GM06990 (cell line): ENCODE data around the gene NUP50.

Experiments used
- DNase-seq: peaks from one replicate; pipeline ENCODE4 v3.0.0-alpha.2; 2011; ENCODE audit not compliant: insufficient read length; ENCODE audit errors: extremely low read depth
- H3K27me3 ChIP-seq: replicated peaks from 2 replicates; pipeline ENCODE4 v1.6.0; 2011; ENCODE audit warnings: low read length; ENCODE audit not compliant: control insufficient read depth, insufficient read depth
- H3K36me3 ChIP-seq: 2 replicates; pipeline ENCODE4 v1.5.1; 2011; ENCODE audit warnings: low read length; ENCODE audit not compliant: control insufficient read depth, insufficient read depth
- H3K4me3 ChIP-seq: replicated peaks from 2 replicates; pipeline ENCODE4 v1.5.1; 2011; ENCODE audit warnings: low read depth, mild to moderate bottlenecking, control low read depth, low read length
- TF ChIP-seq, protein P1 (sequence below): IDR thresholded peaks from 2 replicates; pipeline ENCODE4 v1.5.1; 2011; ENCODE audit warnings: low read length, control low read depth, mild to moderate bottlenecking, inconsistent platforms; ENCODE audit not compliant: insufficient read depth, poor library complexity, severe bottlenecking

NUP50 gene

DNA sequence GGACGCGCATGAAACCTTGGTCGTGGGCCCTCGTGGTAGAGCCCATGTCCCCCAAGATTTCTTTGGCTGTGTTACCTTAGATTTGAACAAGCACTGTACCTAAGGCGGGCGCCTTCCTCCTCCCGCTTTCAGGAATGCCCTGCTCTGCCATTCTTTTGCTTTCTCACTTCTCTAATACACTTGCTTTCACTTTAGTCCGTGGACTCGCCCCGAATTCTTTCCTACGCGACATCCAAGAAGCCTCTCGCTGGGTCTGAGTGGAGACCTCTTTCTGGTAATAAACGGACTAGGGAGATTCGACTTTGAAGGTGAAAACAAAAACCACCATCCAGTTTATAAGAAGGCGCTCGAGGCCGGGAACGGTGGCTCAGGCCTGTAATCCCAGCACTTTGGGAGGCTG is 1.2 kb upstream of the NUP50 start:
- TF ChIP-seq, protein P1, sequence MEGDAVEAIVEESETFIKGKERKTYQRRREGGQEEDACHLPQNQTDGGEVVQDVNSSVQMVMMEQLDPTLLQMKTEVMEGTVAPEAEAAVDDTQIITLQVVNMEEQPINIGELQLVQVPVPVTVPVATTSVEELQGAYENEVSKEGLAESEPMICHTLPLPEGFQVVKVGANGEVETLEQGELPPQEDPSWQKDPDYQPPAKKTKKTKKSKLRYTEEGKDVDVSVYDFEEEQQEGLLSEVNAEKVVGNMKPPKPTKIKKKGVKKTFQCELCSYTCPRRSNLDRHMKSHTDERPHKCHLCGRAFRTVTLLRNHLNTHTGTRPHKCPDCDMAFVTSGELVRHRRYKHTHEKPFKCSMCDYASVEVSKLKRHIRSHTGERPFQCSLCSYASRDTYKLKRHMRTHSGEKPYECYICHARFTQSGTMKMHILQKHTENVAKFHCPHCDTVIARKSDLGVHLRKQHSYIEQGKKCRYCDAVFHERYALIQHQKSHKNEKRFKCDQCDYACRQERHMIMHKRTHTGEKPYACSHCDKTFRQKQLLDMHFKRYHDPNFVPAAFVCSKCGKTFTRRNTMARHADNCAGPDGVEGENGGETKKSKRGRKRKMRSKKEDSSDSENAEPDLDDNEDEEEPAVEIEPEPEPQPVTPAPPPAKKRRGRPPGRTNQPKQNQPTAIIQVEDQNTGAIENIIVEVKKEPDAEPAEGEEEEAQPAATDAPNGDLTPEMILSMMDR, result no peak
- Histone ChIP-seq H3K4me3 (peak overlapping the region; percentile 84), H3K27me3 (no peaks in the 10 kb centered on the region), H3K36me3 (peaks cover 5% of the 10 kb centered on the region)
- DNase-seq, result no peak

DNA sequence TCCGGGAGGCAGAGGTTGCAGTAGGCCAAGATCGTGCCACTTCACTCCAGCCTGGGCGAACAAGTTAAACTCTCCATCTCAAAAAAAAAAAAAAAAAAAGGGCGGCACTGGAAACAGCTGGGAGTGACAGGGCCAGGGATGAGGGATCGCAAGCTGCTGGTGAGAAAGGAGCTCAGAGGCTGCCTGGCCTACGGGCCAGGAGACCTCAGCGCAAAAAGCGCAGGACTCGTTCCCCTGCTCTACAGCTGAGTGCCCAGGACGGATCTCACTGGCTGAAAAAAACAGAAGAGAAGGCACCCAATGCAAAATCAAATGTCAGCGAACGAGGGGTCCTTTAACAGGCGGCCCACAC is 650 bp upstream of the NUP50 start:
- TF ChIP-seq, protein P1, result no peak
- no peaks in the 10 kb centered on the region for H3K27me3 ChIP-seq
- H3K4me3 ChIP-seq, result peak overlapping the region; percentile 84
- peaks cover 2% of the 10 kb centered on the region; the same call in 1 of the 2 replicates for H3K36me3 ChIP-seq
- no peak for DNase-seq

- TF ChIP-seq, protein P1, result no peak
- peak; percentile 51 for DNase-seq
- Histone ChIP-seq H3K4me3 (peak overlapping the region; percentile 88), H3K27me3 (no peaks in the 10 kb centered on the region), H3K36me3 (peaks cover 2% of the 10 kb centered on the region; the same call in 1 of the 2 replicates)
Measured at GRCh38 chr22:45164270-45165088, 754 bp downstream of the NUP50 start.

DNA sequence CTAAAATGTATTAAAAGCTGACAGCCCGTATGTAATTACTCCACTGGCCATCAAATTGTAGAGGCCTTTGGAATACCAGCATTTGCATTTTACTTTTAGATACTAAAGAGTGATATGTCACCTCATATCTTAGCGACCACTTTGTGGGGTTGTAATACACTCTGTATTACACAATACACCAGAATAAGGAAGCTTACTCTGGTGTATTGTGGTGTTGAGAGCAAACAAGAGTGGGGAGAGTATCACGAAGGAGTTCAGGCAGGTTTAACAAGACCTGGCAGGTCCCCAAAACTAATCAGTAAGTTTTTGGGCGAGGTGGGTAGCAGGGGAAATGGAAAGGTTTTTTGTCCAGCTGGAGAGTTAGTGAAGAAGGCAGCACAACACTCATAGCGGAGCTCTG is 3.2 kb downstream of the NUP50 start:
- Histone ChIP-seq H3K27me3 (no peaks in the 10 kb centered on the region), H3K4me3 (no peak overlapping the region), H3K36me3 (peaks cover 6% of the 10 kb centered on the region)
- DNase-seq, result no peak
- TF ChIP-seq, protein P1, result no peak

DNA sequence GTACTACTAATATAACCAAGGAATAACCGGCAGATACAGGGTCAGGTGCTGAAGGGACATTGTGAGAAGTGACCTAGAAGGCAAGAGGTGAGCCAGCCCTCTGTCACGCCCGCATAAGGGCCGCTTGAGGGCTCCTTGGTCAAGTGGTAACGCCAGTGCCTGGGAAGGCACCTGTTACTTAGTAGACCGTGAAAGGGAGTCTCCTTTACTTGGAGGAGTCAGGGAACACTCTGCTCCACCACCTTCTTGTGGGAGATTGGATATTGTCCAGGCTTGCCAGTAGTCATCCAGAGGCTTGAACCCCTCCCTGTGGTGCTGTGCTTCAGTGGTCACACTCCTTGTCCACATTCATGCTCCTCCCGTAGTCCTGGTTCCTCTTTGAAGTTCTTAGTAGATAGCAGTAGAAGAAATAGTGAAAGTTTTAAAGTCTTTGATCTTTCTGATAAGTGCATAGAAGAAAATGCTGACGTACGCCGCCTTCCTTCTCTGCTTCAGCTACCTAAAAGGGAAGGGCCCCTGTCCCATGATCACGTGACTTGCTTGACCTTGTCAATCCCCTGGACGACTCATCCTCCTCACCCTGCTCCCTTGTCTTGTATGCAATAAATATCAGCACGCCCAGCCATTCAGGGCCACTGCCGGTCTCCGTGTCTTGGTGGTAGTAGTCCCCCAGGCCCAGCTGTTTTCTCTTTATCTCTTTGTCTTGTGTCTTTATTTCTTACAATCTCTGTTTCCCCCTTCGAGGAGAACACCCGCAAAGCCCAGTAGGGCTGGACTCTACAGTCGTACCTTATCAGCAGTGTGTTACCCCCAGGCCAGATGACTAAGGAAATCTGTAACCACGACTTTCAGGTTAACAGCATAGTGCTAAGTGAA is 6.1 kb downstream of the NUP50 start:
- Histone ChIP-seq H3K27me3 (no peaks in the 10 kb centered on the region), H3K4me3 (no peak overlapping the region), H3K36me3 (peaks cover 12% of the 10 kb centered on the region)
- no peak for DNase-seq
- TF ChIP-seq, protein P1, result no peak
